HG02981 (cell line): ENCODE results near the gene FLT3.
A peak's percentile ranks its signal among the peaks of the same experiment; 100 is the strongest.
"Not testable (repeated sequence)": the region's sequence is repeated elsewhere in the genome, so short reads cannot be mapped to it uniquely, and the experiment has no call there.

Experiments used
- ATAC-seq: cut with Tn5 transposase; IDR thresholded peaks from one replicate; pipeline ENCODE4 v1.9.1; 2021; ENCODE audit warnings: mild to moderate bottlenecking, moderate library complexity; ENCODE audit not compliant: unreplicated experiment

Gene FLT3

GRCh38 chr13:28100150-28101121 lies at the start of gene FLT3:
Gene FLT3 (minus strand): TSS chr13:28100576. CDS start chr13:28100510, 66 bp downstream.
- ATAC-seq, result peak; percentile 52

GRCh38 chr13:28147495-28147894 lies 47.1 kb upstream of the FLT3 start:
- ATAC-seq, result no peak

- no peak for ATAC-seq
Observed at GRCh38 chr13:28145049-28145448, 44.7 kb upstream of the FLT3 start.

GRCh38 chr13:28141542-28141941 lies 41.2 kb upstream of the FLT3 start:
- not testable (repeated sequence) for ATAC-seq

GRCh38 chr13:28140433-28141125 lies 40.2 kb upstream of the FLT3 start:
- ATAC-seq, result no peak

GRCh38 chr13:28138756-28139470 lies 38.5 kb upstream of the FLT3 start:
- ATAC-seq, result peak; percentile 34

GRCh38 chr13:28138012-28138755 lies 37.8 kb upstream of the FLT3 start, which contains the start of gene PAN3:
Gene PAN3 (plus strand): TSS chr13:28138545. CDS start chr13:28138658, 113 bp downstream.
- peak; percentile 58 for ATAC-seq

- no peak for ATAC-seq
Observed at GRCh38 chr13:28137596-28137995, 37.2 kb upstream of the FLT3 start.

- ATAC-seq, result no peak
Observed at GRCh38 chr13:28136916-28137315, 36.5 kb upstream of the FLT3 start.

GRCh38 chr13:28131646-28132045 lies 31.3 kb upstream of the FLT3 start:
- ATAC-seq, result no peak

- no peak for ATAC-seq
Observed at GRCh38 chr13:28129911-28130693, 29.7 kb upstream of the FLT3 start.

- ATAC-seq, result no peak
Observed at GRCh38 chr13:28128926-28129325, 28.6 kb upstream of the FLT3 start.

GRCh38 chr13:28128030-28128429 lies 27.7 kb upstream of the FLT3 start:
- no peak for ATAC-seq

GRCh38 chr13:28121224-28121623 lies 20.8 kb upstream of the FLT3 start:
- no peak for ATAC-seq

GRCh38 chr13:28120317-28120716 lies 19.9 kb upstream of the FLT3 start:
- no peak for ATAC-seq

- ATAC-seq, result no peak
Observed at GRCh38 chr13:28117689-28118377, 17.5 kb upstream of the FLT3 start.

- ATAC-seq, result no peak
Observed at GRCh38 chr13:28116736-28117135, 16.4 kb upstream of the FLT3 start.

- ATAC-seq, result no peak
Observed at GRCh38 chr13:28110414-28110813, 10.0 kb upstream of the FLT3 start.

GRCh38 chr13:28106976-28107375 lies 6.6 kb upstream of the FLT3 start:
- ATAC-seq, result no peak
